WTC11 (cell line): ENCODE measurements around the gene EMC9. TPM values are rescaled to one million over a fixed set of nuclear protein-coding genes. Genes with fewer than 3 reads are reported as not detected.
A peak's percentile ranks its signal among the peaks of the same experiment; 100 is the strongest.

Experiments
- ATAC-seq: fragments of 200-7000 bp; cut with Tn5 transposase; 2 replicates; pipeline ENCODE4 v1.10.0; 2021; ENCODE audit warnings: mild to moderate bottlenecking, moderate library complexity
- CTCF ChIA-PET: fragments of 300-600 bp; sonication (Branson Sonifier 250); formaldehyde crosslinking; loops from one replicate; lab custom pipeline; 2021; ENCODE audit warnings: antibody characterized with exemption; lab: Charles Lee
- POLR2A ChIA-PET: fragments of 350-600 bp; sonication (Branson Sonifier 250); formaldehyde crosslinking; loops from one replicate; lab custom pipeline; 2021; ENCODE audit warnings: antibody characterized with exemption; lab: Charles Lee
- DNase-seq: peaks from one replicate; pipeline ENCODE4 v3.0.0; 2021; ENCODE audit warnings: low spot score
- H3K27ac Mint-ChIP-seq: 2 replicates; pipeline ENCODE4 v1.8.0; 2021; ENCODE audit warnings: mixed read lengths
- H3K27me3 Mint-ChIP-seq: 2 replicates; pipeline ENCODE4 v1.8.0; 2021; ENCODE audit warnings: low read depth, mild to moderate bottlenecking, moderate library complexity, mixed read lengths
- H3K36me3 Mint-ChIP-seq: 2 replicates; pipeline ENCODE4 v1.8.0; 2021; ENCODE audit warnings: mixed read lengths
- H3K4me1 Mint-ChIP-seq: 2 replicates; pipeline ENCODE4 v1.8.0; 2022; ENCODE audit warnings: mixed read lengths
- H3K4me3 Mint-ChIP-seq: 2 replicates; pipeline ENCODE4 v1.8.0; 2021; ENCODE audit warnings: mild to moderate bottlenecking, moderate library complexity, mixed read lengths
- H3K9me3 Mint-ChIP-seq: 2 replicates; pipeline ENCODE4 v1.8.0; 2021; ENCODE audit warnings: mixed read lengths
- AR ChIP-seq: fragments of 250-450 bp; sonication (Bioruptor Pico); IDR thresholded peaks from 2 replicates; pipeline ENCODE4 v1.9.0; 2021; ENCODE audit warnings: mild to moderate bottlenecking
- ATF3 ChIP-seq: sonication (generic); formaldehyde crosslinking; conservative IDR thresholded peaks from 2 replicates; pipeline ENCODE4 v1.8.1; 2022; ENCODE audit warnings: mild to moderate bottlenecking, missing genetic modification reagents
- E2F1 ChIP-seq: sonication (generic); formaldehyde crosslinking; IDR thresholded peaks from 2 replicates; pipeline ENCODE4 v1.8.0; 2022; ENCODE audit warnings: mild to moderate bottlenecking, missing genetic modification reagents
- ESRRA ChIP-seq: sonication (generic); formaldehyde crosslinking; IDR thresholded peaks from 2 replicates; pipeline ENCODE4 v1.8.1; 2022; ENCODE audit warnings: mild to moderate bottlenecking, missing genetic modification reagents, borderline replicate concordance
- ETV6 ChIP-seq: sonication (generic); formaldehyde crosslinking; IDR thresholded peaks from 2 replicates; pipeline ENCODE4 v1.8.1; 2022; ENCODE audit warnings: mild to moderate bottlenecking, missing genetic modification reagents
- GRHL2 ChIP-seq: fragments of 250-450 bp; sonication (Bioruptor Pico); IDR thresholded peaks from 2 replicates; pipeline ENCODE4 v1.8.0; 2022; ENCODE audit warnings: mild to moderate bottlenecking, moderate library complexity; ENCODE audit not compliant: insufficient replicate concordance, severe bottlenecking
- HMGA2 ChIP-seq: fragments of 250-450 bp; sonication (Bioruptor Pico); IDR thresholded peaks from 2 replicates; pipeline ENCODE4 v1.4.0; 2021; ENCODE audit warnings: mild to moderate bottlenecking, moderate library complexity
- HMGXB4 ChIP-seq: sonication (generic); formaldehyde crosslinking; IDR thresholded peaks from 2 replicates; pipeline ENCODE4 v1.8.1; 2023; ENCODE audit warnings: mild to moderate bottlenecking, moderate library complexity, missing genetic modification reagents
- IRF1 ChIP-seq: sonication (generic); formaldehyde crosslinking; IDR thresholded peaks from 2 replicates; pipeline ENCODE4 v1.8.0; 2023; ENCODE audit warnings: missing genetic modification reagents
- MAX ChIP-seq: sonication (generic); formaldehyde crosslinking; IDR thresholded peaks from 2 replicates; pipeline ENCODE4 v1.8.0; 2022; ENCODE audit warnings: mild to moderate bottlenecking, missing genetic modification reagents
- MXD4 ChIP-seq: fragments of 250-450 bp; sonication (Bioruptor Pico); IDR thresholded peaks from 2 replicates; pipeline ENCODE4 v1.8.0; 2021; ENCODE audit warnings: mild to moderate bottlenecking, moderate library complexity, borderline replicate concordance
- NFE2L1 ChIP-seq: sonication (generic); formaldehyde crosslinking; IDR thresholded peaks from 2 replicates; pipeline ENCODE4 v1.8.1; 2023; ENCODE audit warnings: missing genetic modification reagents
- PRDM15 ChIP-seq: sonication (generic); formaldehyde crosslinking; IDR thresholded peaks from 2 replicates; pipeline ENCODE4 v1.8.0; 2022; ENCODE audit warnings: missing genetic modification reagents
- SOX15 ChIP-seq: fragments of 250-450 bp; sonication (Bioruptor Pico); IDR thresholded peaks from 2 replicates; pipeline ENCODE4 v1.9.0; 2021; ENCODE audit warnings: mild to moderate bottlenecking
- TP53 ChIP-seq: sonication (generic); formaldehyde crosslinking; IDR thresholded peaks from 2 replicates; pipeline ENCODE4 v1.8.1; 2023; ENCODE audit warnings: mild to moderate bottlenecking, missing genetic modification reagents
- ZBTB43 ChIP-seq: sonication (generic); formaldehyde crosslinking; IDR thresholded peaks from 2 replicates; pipeline ENCODE4 v1.8.1; 2023; ENCODE audit warnings: mild to moderate bottlenecking, missing genetic modification reagents
- ZNF317 ChIP-seq: sonication (generic); formaldehyde crosslinking; IDR thresholded peaks from 2 replicates; pipeline ENCODE4 v1.8.1; 2023; ENCODE audit warnings: low read depth, mild to moderate bottlenecking, moderate library complexity, missing genetic modification reagents, borderline replicate concordance
- ZNF425 ChIP-seq: fragments of 250-450 bp; sonication (Bioruptor Pico); conservative IDR thresholded peaks from 2 replicates; pipeline ENCODE4 v1.9.0; 2021; ENCODE audit warnings: mild to moderate bottlenecking
- ZNF671 ChIP-seq: fragments of 250-450 bp; sonication (Bioruptor Pico); IDR thresholded peaks from 2 replicates; pipeline ENCODE4 v1.8.0; 2021; ENCODE audit warnings: mild to moderate bottlenecking
- total RNA-seq: library from RNA; stranded (reverse); gene quantifications from 3 replicates; pipeline ENCODE4 v1.2.3, GENCODE V29; 2021

The EMC9 gene
- total RNA-seq, 1 experiment from 2014 or later: 44.4 TPM

- H3K4me1 Mint-ChIP-seq: peaks cover 17% of the 10 kb centered on the region
- CTCF ChIA-PET: interaction anchor here (0.6 to 1.3 kb wide), 2 partner anchors 9 to 44 kb away, joined by 3 read pairs; partner anchors contain the start of gene IRF9
- POLR2A ChIA-PET: interaction anchor here (0.9 kb wide), 1 partner anchor 24 kb away, joined by 3 read pairs; no protein-coding TSS in a partner anchor
- no peak overlapping the region for H3K27ac Mint-ChIP-seq
- DNase-seq: no peak
- TF ChIP-seq ZNF425 (CRISPR knock-in tag): no peak
- no peak for TF ChIP-seq ETV6 (CRISPR knock-in tag)
- no peak for TF ChIP-seq GRHL2 (CRISPR knock-in tag)
- TF ChIP-seq NFE2L1: no peak
- TF ChIP-seq HMGXB4 (CRISPR knock-in tag): no peak
- TF ChIP-seq PRDM15 (CRISPR knock-in tag): no peak
- TF ChIP-seq IRF1 (CRISPR knock-in tag): no peak
- TF ChIP-seq SOX15 (CRISPR knock-in tag): no peak
- no peak for TF ChIP-seq HMGA2 (CRISPR knock-in tag)
- TF ChIP-seq MXD4 (CRISPR knock-in tag): no peak
- no peak for TF ChIP-seq E2F1 (CRISPR knock-in tag)
- H3K36me3 Mint-ChIP-seq: peaks cover 45% of the 10 kb centered on the region
- no peaks in the 10 kb centered on the region for H3K9me3 Mint-ChIP-seq
- no peak for ATAC-seq
- no peak overlapping the region for H3K4me3 Mint-ChIP-seq
- H3K27me3 Mint-ChIP-seq: peaks cover 4% of the 10 kb centered on the region; the same call in 1 of the 2 replicates
Measured at GRCh38 chr14:24117179-24117578, 24.2 kb downstream of the EMC9 start.

GRCh38 chr14:24116128-24116814, 25.1 kb downstream of the EMC9 start:
- POLR2A ChIA-PET: interaction anchor here (0.7 to 3.3 kb wide), 5 partner anchors 13 to 79 kb away, joined by 3 to 44 read pairs (median 12); partner anchors contain the start of genes CARMIL3, PCK2, PSME2 and RNF31
- no peak for DNase-seq
- CTCF ChIA-PET: interaction anchor here (0.5 to 3.3 kb wide), 5 partner anchors 20 to 128 kb away, joined by 3 to 67 read pairs (median 26); partner anchors contain the start of genes EMC9, IRF9 and PSME1
- peaks cover 4% of the 10 kb centered on the region; the same call in 1 of the 2 replicates for H3K27me3 Mint-ChIP-seq
- no peak for ATAC-seq
- peaks cover 40% of the 10 kb centered on the region for H3K36me3 Mint-ChIP-seq
- H3K27ac Mint-ChIP-seq: no peak overlapping the region
- TF ChIP-seq AR (CRISPR knock-in tag) (no peak), ZNF671 (CRISPR knock-in tag) (no peak), ZBTB43 (CRISPR knock-in tag) (no peak), HMGA2 (CRISPR knock-in tag) (no peak), ZNF317 (CRISPR knock-in tag) (no peak), ATF3 (no peak), TP53 (CRISPR knock-in tag) (no peak), MAX (CRISPR knock-in tag) (no peak), ESRRA (CRISPR knock-in tag) (no peak)
- H3K4me3 Mint-ChIP-seq: peak overlapping the region; percentile 99
- H3K9me3 Mint-ChIP-seq: no peaks in the 10 kb centered on the region
- peaks cover 17% of the 10 kb centered on the region for H3K4me1 Mint-ChIP-seq
